GM23338 (cell line): ENCODE data around the gene WSCD1. TPM values are rescaled to one million over a fixed set of nuclear protein-coding genes. Genes with fewer than 3 reads are reported as not detected.

Source experiments
- ATAC-seq: fragments of 200-7000 bp; cut with Tn5 transposase; 3 replicates; pipeline ENCODE4 v1.9.1; 2020
- DNase-seq: peaks from one replicate; pipeline ENCODE4 v3.0.0-alpha.2; 2015; ENCODE audit warnings: low spot score
- H2AFZ ChIP-seq: fragments of 200-600 bp; sonication (generic); 2 replicates; pipeline ENCODE4 v1.8.0; 2016; ENCODE audit warnings: antibody characterized with exemption, mild to moderate bottlenecking, moderate library complexity
- H3F3A ChIP-seq: fragments of 200-600 bp; sonication (generic); replicated peaks from 2 replicates; pipeline ENCODE4 v1.8.0; 2017; ENCODE audit warnings: antibody characterized with exemption, mixed run types, low read depth
- H3K27ac ChIP-seq: fragments of 200-600 bp; sonication (generic); 2 replicates; pipeline ENCODE4 v1.6.1; 2016; ENCODE audit warnings: low read depth
- H3K27me3 ChIP-seq: fragments of 200-600 bp; sonication (generic); 2 replicates; pipeline ENCODE4 v1.8.0; 2016; ENCODE audit warnings: mild to moderate bottlenecking, mixed run types, moderate library complexity; ENCODE audit not compliant: insufficient read depth
- H3K36me3 ChIP-seq: fragments of 200-600 bp; sonication (generic); 2 replicates; pipeline ENCODE4 v1.8.0; 2016; ENCODE audit warnings: mild to moderate bottlenecking; ENCODE audit not compliant: insufficient read depth
- H3K4me1 ChIP-seq: fragments of 200-600 bp; sonication (generic); 2 replicates; pipeline ENCODE4 v1.8.0; 2016; ENCODE audit warnings: mild to moderate bottlenecking, moderate library complexity; ENCODE audit not compliant: insufficient read depth
- H3K4me2 ChIP-seq: fragments of 200-600 bp; sonication (generic); 2 replicates; pipeline ENCODE4 v1.7.1; 2017; ENCODE audit warnings: mixed run types
- H3K4me3 ChIP-seq: fragments of 200-600 bp; sonication (generic); 2 replicates; pipeline ENCODE4 v1.6.1; 2016; ENCODE audit warnings: mixed run types
- H3K79me2 ChIP-seq: fragments of 200-600 bp; sonication (generic); replicated peaks from 2 replicates; pipeline ENCODE4 v1.8.0; 2017; ENCODE audit warnings: mild to moderate bottlenecking; ENCODE audit not compliant: insufficient read depth
- H3K9me2 ChIP-seq: fragments of 200-600 bp; sonication (generic); 2 replicates; pipeline ENCODE4 v1.8.0; 2017; ENCODE audit not compliant: insufficient read depth
- H4K20me1 ChIP-seq: fragments of 200-600 bp; sonication (generic); replicated peaks from 2 replicates; pipeline ENCODE4 v1.8.0; 2017; ENCODE audit warnings: mild to moderate bottlenecking; ENCODE audit not compliant: insufficient read depth
- H3K27ac Mint-ChIP-seq: 2 replicates; pipeline ENCODE4 v1.8.0; 2020; ENCODE audit warnings: inconsistent platforms, mild to moderate bottlenecking, moderate library complexity, mixed read lengths
- H3K27me3 Mint-ChIP-seq: 3 replicates; pipeline ENCODE4 v1.8.0; 2022; ENCODE audit warnings: low read depth, mild to moderate bottlenecking, moderate library complexity, mixed read lengths, inconsistent platforms; ENCODE audit not compliant: insufficient read depth, poor library complexity
- H3K36me3 Mint-ChIP-seq: 3 replicates; pipeline ENCODE4 v1.8.0; 2021; ENCODE audit warnings: low read depth, mild to moderate bottlenecking, inconsistent platforms, moderate library complexity, mixed read lengths
- H3K4me1 Mint-ChIP-seq: 3 replicates; pipeline ENCODE4 v1.8.0; 2020; ENCODE audit warnings: mild to moderate bottlenecking, inconsistent platforms, mixed read lengths
- H3K4me3 Mint-ChIP-seq: 3 replicates; pipeline ENCODE4 v1.8.0; 2021; ENCODE audit warnings: moderate library complexity, mild to moderate bottlenecking, inconsistent platforms, mixed read lengths
- H3K9me3 Mint-ChIP-seq: 3 replicates; pipeline ENCODE4 v1.8.0; 2020; ENCODE audit warnings: moderate library complexity, mild to moderate bottlenecking, inconsistent platforms, mixed read lengths
- CREB1 ChIP-seq: fragments of 250-450 bp; sonication (Bioruptor Pico); IDR thresholded peaks from 2 replicates; pipeline ENCODE4 v1.5.0; 2020; ENCODE audit warnings: low read depth, mild to moderate bottlenecking, moderate library complexity
- CTCF ChIP-seq, 2 experiments: fragments of 200-600 bp in 1 of 2; sonication (generic) in 1 of 2; conservative IDR thresholded peaks; 2 replicates each; pipeline versions ENCODE4 v1.5.1 to v1.6.1; 2016 to 2017; ENCODE audit warnings: antibody characterized with exemption in 2 of 2, low read depth in 2 of 2, mild to moderate bottlenecking in 2 of 2, moderate library complexity in 1 of 2
- ETS1 ChIP-seq: IDR thresholded peaks from 2 replicates; pipeline ENCODE4 v1.6.1; 2016; ENCODE audit warnings: antibody characterized with exemption
- EZH2 ChIP-seq: fragments of 200-600 bp; sonication (generic); IDR thresholded peaks from one replicate; pipeline ENCODE4 v1.8.0; 2017; ENCODE audit warnings: antibody characterized with exemption, mild to moderate bottlenecking, low read depth; ENCODE audit not compliant: unreplicated experiment
- EZH2phosphoT487 ChIP-seq: fragments of 200-600 bp; sonication (generic); IDR thresholded peaks from one replicate; pipeline ENCODE4 v1.8.1; 2018; ENCODE audit warnings: antibody characterized with exemption; ENCODE audit not compliant: unreplicated experiment
- JUNB ChIP-seq: IDR thresholded peaks from one replicate; pipeline ENCODE4 v1.6.1; 2016; ENCODE audit warnings: antibody characterized with exemption; ENCODE audit not compliant: unreplicated experiment
- NANOG ChIP-seq: IDR thresholded peaks from 2 replicates; pipeline ENCODE4 v1.6.1; 2016; ENCODE audit warnings: antibody characterized with exemption, borderline replicate concordance
- POLR2AphosphoS5 ChIP-seq: IDR thresholded peaks from 2 replicates; pipeline ENCODE4 v1.6.1; 2016; ENCODE audit warnings: antibody characterized with exemption, low read depth
- REST ChIP-seq: IDR thresholded peaks from one replicate; pipeline ENCODE4 v1.6.1; 2018; ENCODE audit warnings: antibody characterized with exemption; ENCODE audit not compliant: unreplicated experiment
- ZNF114 ChIP-seq: fragments of 250-450 bp; sonication (Bioruptor Pico); IDR thresholded peaks from 2 replicates; pipeline ENCODE4 v1.5.0; 2020; ENCODE audit warnings: mild to moderate bottlenecking, moderate library complexity
- ZNF331 ChIP-seq: fragments of 250-450 bp; sonication (Bioruptor Pico); IDR thresholded peaks from 2 replicates; pipeline ENCODE4 v1.5.0; 2020; ENCODE audit warnings: low read depth, mild to moderate bottlenecking, moderate library complexity
- ZNF462 ChIP-seq: fragments of 250-450 bp; sonication (Bioruptor Pico); IDR thresholded peaks from 2 replicates; pipeline ENCODE4 v1.5.0; 2020; ENCODE audit warnings: mild to moderate bottlenecking, moderate library complexity
- polyA plus RNA-seq: library from polyadenylated mRNA; unstranded; fragments of >200 nt; fragmentation: Nextera tagmentation; extraction: Ambion mirVana; gene quantifications from 2 replicates; pipeline ENCODE4 v1.2.1, GENCODE V29; 2016
- total RNA-seq: library from RNA; depleted of rRNA; stranded (reverse); fragments of >200 nt; shearing (Covaris generic); gene quantifications from 2 replicates; pipeline ENCODE4 v1.2.3, GENCODE V29; 2014

The WSCD1 gene
- total and polyA plus RNA-seq, 2 experiments from 2014 or later: 6.1 to 38.9 TPM

GRCh38 chr17:6071528-6072065 is 1.4 kb downstream of the WSCD1 start:
- ATAC-seq (no peak), DNase-seq (no peak)
- H3K4me3 ChIP-seq: peak overlapping the region; percentile 86
- H3K4me3 Mint-ChIP-seq: peak overlapping the region; percentile 83
- no peaks in the 10 kb centered on the region; the same call in 1 of the 2 replicates for H3K4me1 ChIP-seq
- H3K36me3 ChIP-seq: no peaks in the 10 kb centered on the region
- H4K20me1 ChIP-seq: no peaks in the 10 kb centered on the region; the same call in 1 of the 2 replicates
- peak overlapping the region; percentile 91; the same call in 1 of the 2 replicates for H2AFZ ChIP-seq
- peaks cover 22% of the 10 kb centered on the region for H3K27me3 Mint-ChIP-seq
- H3K9me3 Mint-ChIP-seq: peaks cover 2% of the 10 kb centered on the region; the same call in 2 of the 3 replicates
- H3K4me1 Mint-ChIP-seq: peaks cover 40% of the 10 kb centered on the region
- no peak overlapping the region for H3K27ac ChIP-seq
- no peaks in the 10 kb centered on the region; the same call in 2 of the 3 replicates for H3K36me3 Mint-ChIP-seq
- H3K79me2 ChIP-seq: peaks cover 20% of the 10 kb centered on the region; the same call in 1 of the 2 replicates
- peaks cover 26% of the 10 kb centered on the region for H3K27me3 ChIP-seq
- H3K4me2 ChIP-seq: peak overlapping the region; percentile 95
- TF ChIP-seq ZNF462 (CRISPR knock-in tag) (no peak), CREB1 (CRISPR knock-in tag) (no peak), REST (no peak), ZNF114 (CRISPR knock-in tag) (no peak), CTCF (conservative IDR thresholded peaks at IDR 0.05; ENCODE audit: low read depth in 2 of 2) (no peak), EZH2phosphoT487 (no peak), ZNF331 (no peak), EZH2 (no peak), POLR2AphosphoS5 (no peak), NANOG (no peak), JUNB (no peak), ETS1 (no peak)
- no peak overlapping the region for H3K27ac Mint-ChIP-seq
- H3K9me2 ChIP-seq: no peaks in the 10 kb centered on the region
- no peaks in the 10 kb centered on the region for H3F3A ChIP-seq
